Measurements from ENCODE around the gene MYO3B. TPM values are rescaled to one million over a fixed set of nuclear protein-coding genes. Genes with fewer than 3 reads are reported as not detected.

Gene MYO3B
- total RNA-seq, 1 experiment from 2014 or later, result not detected

DNA sequence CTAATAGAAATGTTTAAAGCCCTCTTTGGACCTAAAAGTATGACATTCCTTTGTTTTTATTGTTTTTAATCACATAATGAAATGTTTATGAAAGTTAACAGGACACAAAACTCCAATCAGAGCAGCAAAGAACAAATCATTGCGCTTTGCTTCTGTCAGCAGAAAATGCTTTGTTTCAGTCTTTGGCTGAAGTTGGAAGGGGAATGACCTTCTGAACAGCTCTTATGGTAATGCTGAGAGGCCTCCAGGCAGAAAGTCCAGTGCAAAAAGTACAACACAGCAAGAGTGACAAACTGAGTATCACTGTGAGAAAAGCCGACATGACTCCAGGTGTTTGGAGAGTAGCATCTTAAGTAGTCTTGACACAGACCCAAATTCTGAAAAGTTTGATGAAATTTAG lies 389.5 kb downstream of the MYO3B start:
- Mint-ChIP-seq H3K36me3 (ENCODE audit: insufficient read depth, unreplicated experiment) (no peaks in the 10 kb centered on the region), H3K27ac (ENCODE audit: low read depth, unreplicated experiment) (no peak overlapping the region), H3K4me3 (ENCODE audit: unreplicated experiment) (no peak overlapping the region), H3K27me3 (ENCODE audit: insufficient read depth, unreplicated experiment) (no peaks in the 10 kb centered on the region), H3K9me3 (ENCODE audit: unreplicated experiment) (no peaks in the 10 kb centered on the region), H3K4me1 (ENCODE audit: insufficient read depth, unreplicated experiment) (no peaks in the 10 kb centered on the region)
- TF ChIP-seq, protein P1, sequence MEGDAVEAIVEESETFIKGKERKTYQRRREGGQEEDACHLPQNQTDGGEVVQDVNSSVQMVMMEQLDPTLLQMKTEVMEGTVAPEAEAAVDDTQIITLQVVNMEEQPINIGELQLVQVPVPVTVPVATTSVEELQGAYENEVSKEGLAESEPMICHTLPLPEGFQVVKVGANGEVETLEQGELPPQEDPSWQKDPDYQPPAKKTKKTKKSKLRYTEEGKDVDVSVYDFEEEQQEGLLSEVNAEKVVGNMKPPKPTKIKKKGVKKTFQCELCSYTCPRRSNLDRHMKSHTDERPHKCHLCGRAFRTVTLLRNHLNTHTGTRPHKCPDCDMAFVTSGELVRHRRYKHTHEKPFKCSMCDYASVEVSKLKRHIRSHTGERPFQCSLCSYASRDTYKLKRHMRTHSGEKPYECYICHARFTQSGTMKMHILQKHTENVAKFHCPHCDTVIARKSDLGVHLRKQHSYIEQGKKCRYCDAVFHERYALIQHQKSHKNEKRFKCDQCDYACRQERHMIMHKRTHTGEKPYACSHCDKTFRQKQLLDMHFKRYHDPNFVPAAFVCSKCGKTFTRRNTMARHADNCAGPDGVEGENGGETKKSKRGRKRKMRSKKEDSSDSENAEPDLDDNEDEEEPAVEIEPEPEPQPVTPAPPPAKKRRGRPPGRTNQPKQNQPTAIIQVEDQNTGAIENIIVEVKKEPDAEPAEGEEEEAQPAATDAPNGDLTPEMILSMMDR (IDR thresholded peaks at IDR 0.05; ENCODE audit: unreplicated experiment), result no peak
- CTCF ChIA-PET, result interaction anchor here (0.8 kb wide), 1 partner anchor 133 kb away, joined by 3 read pairs; no protein-coding TSS in a partner anchor
- POLR2A ChIA-PET, result interaction anchor here (1.0 to 1.4 kb wide), 2 partner anchors 10 to 15 kb away, joined by 4 read pairs; no protein-coding TSS in a partner anchor
- DNase-seq (ENCODE audit: unreplicated experiment), result no peak
- intact Hi-C loops (cut with micrococcal nuclease), result no loop called here
- BruUV-seq (replicated peaks), result no TSS peak

DNA sequence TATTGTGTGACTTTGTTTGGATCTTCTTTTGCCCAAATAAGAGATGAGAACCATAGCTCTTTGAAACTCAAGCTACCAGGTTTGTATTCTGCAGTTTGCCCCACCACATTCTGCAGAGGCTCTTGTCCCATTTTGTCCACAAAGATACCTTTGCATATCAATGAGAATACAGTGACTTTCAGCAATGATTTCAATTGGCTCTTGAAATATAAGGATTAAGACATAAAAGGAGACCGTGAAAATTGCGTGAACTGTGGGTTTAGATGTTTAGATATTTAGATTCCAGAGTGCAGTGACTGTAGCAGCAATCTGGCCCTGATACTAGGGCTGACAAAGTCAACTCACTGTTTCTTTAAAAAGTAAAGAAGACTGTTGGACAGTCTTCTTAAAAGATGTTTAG lies 390.6 kb downstream of the MYO3B start:
- no peaks in the 10 kb centered on the region for H3K9me3 Mint-ChIP-seq (ENCODE audit: unreplicated experiment)
- no TSS peak for BruUV-seq (replicated peaks)

DNA sequence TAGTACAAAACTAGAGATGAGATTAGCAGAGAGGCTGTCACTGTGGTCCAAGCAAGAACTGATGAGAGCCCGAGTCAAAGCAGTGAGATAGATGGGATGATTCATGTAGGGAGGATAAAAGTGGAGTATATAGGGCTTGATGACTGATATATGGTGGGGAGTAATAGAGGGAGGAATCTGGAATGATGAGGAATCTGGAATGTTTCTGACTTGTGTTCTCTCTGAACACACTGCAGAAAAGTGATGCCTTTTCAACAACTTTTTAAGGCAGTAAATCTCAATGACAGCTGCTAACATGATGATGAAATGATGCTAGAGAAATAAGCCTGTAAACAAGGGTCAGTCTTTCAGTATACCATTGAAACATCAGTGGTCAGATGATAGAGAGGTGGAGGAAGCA lies 393.7 kb downstream of the MYO3B start:
- H3K27me3 Mint-ChIP-seq (ENCODE audit: insufficient read depth, unreplicated experiment), result no peaks in the 10 kb centered on the region
- H3K36me3 Mint-ChIP-seq (ENCODE audit: insufficient read depth, unreplicated experiment), result no peaks in the 10 kb centered on the region
- no peak for DNase-seq (ENCODE audit: unreplicated experiment)
- no peak overlapping the region for H3K27ac Mint-ChIP-seq (ENCODE audit: low read depth, unreplicated experiment)
- H3K9me3 Mint-ChIP-seq (ENCODE audit: unreplicated experiment), result no peaks in the 10 kb centered on the region
- BruUV-seq (replicated peaks), result no TSS peak
- ChIA-PET POLR2A (no interaction called here), CTCF (interaction anchor here (1.3 kb wide), 1 partner anchor 8 kb away, joined by 3 read pairs; no protein-coding TSS in a partner anchor)
- H3K4me3 Mint-ChIP-seq (ENCODE audit: unreplicated experiment), result no peak overlapping the region
- TF ChIP-seq, protein P1 (IDR thresholded peaks at IDR 0.05; ENCODE audit: unreplicated experiment), result no peak
- H3K4me1 Mint-ChIP-seq (ENCODE audit: insufficient read depth, unreplicated experiment), result no peaks in the 10 kb centered on the region
- intact Hi-C loops (cut with micrococcal nuclease), result no loop called here

More for the DNA sequence above, 390.6 kb downstream of the MYO3B start:
- DNase-seq (ENCODE audit: unreplicated experiment), result no peak
- H3K27me3 Mint-ChIP-seq (ENCODE audit: insufficient read depth, unreplicated experiment), result no peaks in the 10 kb centered on the region
- H3K4me1 Mint-ChIP-seq (ENCODE audit: insufficient read depth, unreplicated experiment), result no peaks in the 10 kb centered on the region
- CTCF ChIA-PET, result no interaction called here
- intact Hi-C loops (cut with micrococcal nuclease), result no loop called here
- H3K4me3 Mint-ChIP-seq (ENCODE audit: unreplicated experiment), result no peak overlapping the region
- no peak overlapping the region for H3K27ac Mint-ChIP-seq (ENCODE audit: low read depth, unreplicated experiment)
- TF ChIP-seq, protein P1 (IDR thresholded peaks at IDR 0.05; ENCODE audit: unreplicated experiment), result no peak
- no peaks in the 10 kb centered on the region for H3K36me3 Mint-ChIP-seq (ENCODE audit: insufficient read depth, unreplicated experiment)
- POLR2A ChIA-PET, result interaction anchor here (0.6 kb wide), 2 partner anchors 171 to 449 kb away, joined by 4 read pairs; no protein-coding TSS in a partner anchor

DNA sequence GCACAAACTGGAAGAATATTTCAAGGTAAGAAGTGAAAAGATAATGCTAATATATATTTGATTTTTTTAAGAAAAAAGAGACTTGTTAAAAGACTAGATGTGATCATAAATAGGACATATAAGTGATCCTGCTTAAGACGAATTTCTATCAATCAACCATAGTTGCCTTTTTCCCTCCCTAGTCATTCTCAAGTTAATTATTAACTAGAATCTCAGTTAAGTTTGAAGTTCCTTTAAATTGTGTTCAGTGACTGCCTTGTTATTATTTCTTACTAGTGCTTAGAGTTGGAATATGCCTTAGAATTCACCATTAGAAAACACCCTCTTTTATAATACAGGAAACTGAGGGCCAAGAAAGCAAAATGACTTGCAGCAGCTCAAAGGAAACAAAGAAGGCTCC lies 395.7 kb downstream of the MYO3B start:
- ChIA-PET CTCF (no interaction called here), POLR2A (interaction anchor here (0.7 to 0.8 kb wide), 2 partner anchors 11 to 79 kb away, joined by 3 read pairs; no protein-coding TSS in a partner anchor)
- Mint-ChIP-seq H3K4me1 (ENCODE audit: insufficient read depth, unreplicated experiment) (no peaks in the 10 kb centered on the region), H3K9me3 (ENCODE audit: unreplicated experiment) (no peaks in the 10 kb centered on the region), H3K4me3 (ENCODE audit: unreplicated experiment) (no peak overlapping the region), H3K36me3 (ENCODE audit: insufficient read depth, unreplicated experiment) (no peaks in the 10 kb centered on the region), H3K27ac (ENCODE audit: low read depth, unreplicated experiment) (no peak overlapping the region), H3K27me3 (ENCODE audit: insufficient read depth, unreplicated experiment) (no peaks in the 10 kb centered on the region)
- TF ChIP-seq, protein P1 (IDR thresholded peaks at IDR 0.05; ENCODE audit: unreplicated experiment), result no peak
- intact Hi-C loops (cut with micrococcal nuclease), result no loop called here
- DNase-seq (ENCODE audit: unreplicated experiment), result no peak
- BruUV-seq (replicated peaks), result no TSS peak
